CD4-positive, alpha-beta T cell treated with Interleukin-10 for 1 hour (primary cell): Measurements from ENCODE around the gene ROPN1B.

Experiments
- DNase-seq: peaks from one replicate; pipeline ENCODE4 v3.0.0-alpha.2; 2020

The ROPN1B gene

GRCh38 chr3:126005951-126006350 lies 37.0 kb downstream of the ROPN1B start:
- no peak for DNase-seq

GRCh38 chr3:126008219-126008618 lies 39.2 kb downstream of the ROPN1B start:
- no peak for DNase-seq

- no peak for DNase-seq
These were observed 40.2 kb downstream of the ROPN1B start for GRCh38 chr3:126009181-126009580.

- no peak for DNase-seq
These were observed 44.8 kb downstream of the ROPN1B start for GRCh38 chr3:126013751-126014156.

GRCh38 chr3:126014252-126014651 lies 45.3 kb downstream of the ROPN1B start:
- DNase-seq = no peak

GRCh38 chr3:126015075-126015474 lies 46.1 kb downstream of the ROPN1B start:
- no peak for DNase-seq

- DNase-seq = no peak
These were observed 47.6 kb downstream of the ROPN1B start for GRCh38 chr3:126016616-126017015.

GRCh38 chr3:126017362-126017761 lies 48.4 kb downstream of the ROPN1B start:
- DNase-seq = no peak

GRCh38 chr3:126018545-126018944 lies 49.6 kb downstream of the ROPN1B start:
- no peak for DNase-seq

GRCh38 chr3:126018995-126019394 lies 50.0 kb downstream of the ROPN1B start:
- DNase-seq = no peak

- DNase-seq = no peak
These were observed 50.7 kb downstream of the ROPN1B start for GRCh38 chr3:126019683-126020082.

- DNase-seq = no peak
These were observed 52.2 kb downstream of the ROPN1B start for GRCh38 chr3:126021224-126021623.

GRCh38 chr3:126021702-126022101 lies 52.7 kb downstream of the ROPN1B start:
- DNase-seq = no peak

- DNase-seq = no peak
These were observed 53.9 kb downstream of the ROPN1B start for GRCh38 chr3:126022741-126023359.

- no peak for DNase-seq
These were observed 54.4 kb downstream of the ROPN1B start for GRCh38 chr3:126023390-126023789.

GRCh38 chr3:126024049-126024854 lies 55.3 kb downstream of the ROPN1B start:
- DNase-seq = no peak

GRCh38 chr3:126025116-126025729 lies 56.2 kb downstream of the ROPN1B start:
- no peak for DNase-seq

- no peak for DNase-seq
These were observed 56.9 kb downstream of the ROPN1B start for GRCh38 chr3:126025862-126026261.

- peak; percentile 2 for DNase-seq
These were observed 57.3 kb downstream of the ROPN1B start for GRCh38 chr3:126026277-126026751.

GRCh38 chr3:126026761-126027160 lies 57.8 kb downstream of the ROPN1B start:
- DNase-seq = no peak

GRCh38 chr3:126028096-126028495 lies 59.1 kb downstream of the ROPN1B start:
- no peak for DNase-seq

GRCh38 chr3:126029241-126029640 lies 60.3 kb downstream of the ROPN1B start:
- no peak for DNase-seq

GRCh38 chr3:126030455-126030854 lies 61.5 kb downstream of the ROPN1B start:
- no peak for DNase-seq

- no peak for DNase-seq
These were observed 63.0 kb downstream of the ROPN1B start for GRCh38 chr3:126031981-126032471.
